RWPE2 (cell line): ENCODE data around the gene LRP4.

Experiments used
- ATAC-seq: fragments of 200-7000 bp; cut with Tn5 transposase; 3 replicates; pipeline ENCODE4 v1.9.1; 2021; ENCODE audit warnings: low read depth
- DNase-seq: peaks from one replicate; pipeline ENCODE4 v3.0.0-alpha.2; 2020; ENCODE audit warnings: low spot score
- H3K27ac ChIP-seq: fragments of 450-650 bp; 2 replicates; pipeline ENCODE4 v1.5.1; 2017; ENCODE audit warnings: mild to moderate bottlenecking; ENCODE audit not compliant: poor library complexity, severe bottlenecking
- H3K27me3 ChIP-seq: fragments of 250-450 bp; sonication (Bioruptor Pico); 2 replicates; pipeline ENCODE4 v1.5.1; 2021; ENCODE audit warnings: mild to moderate bottlenecking, moderate library complexity; ENCODE audit not compliant: insufficient read depth, poor library complexity, severe bottlenecking
- H3K36me3 ChIP-seq: fragments of 250-450 bp; sonication (Bioruptor Pico); 2 replicates; pipeline ENCODE4 v1.5.1; 2020; ENCODE audit warnings: low read depth, mild to moderate bottlenecking, moderate library complexity
- H3K4me1 ChIP-seq: fragments of 250-450 bp; sonication (Bioruptor Pico); 2 replicates; pipeline ENCODE4 v1.5.1; 2021; ENCODE audit warnings: mild to moderate bottlenecking, moderate library complexity; ENCODE audit not compliant: insufficient read depth, poor library complexity, severe bottlenecking
- H3K4me3 ChIP-seq: fragments of 250-450 bp; sonication (Bioruptor Pico); 2 replicates; pipeline ENCODE4 v1.5.1; 2021; ENCODE audit warnings: mild to moderate bottlenecking, moderate library complexity; ENCODE audit not compliant: severe bottlenecking
- H3K9me3 ChIP-seq: fragments of 250-450 bp; sonication (Bioruptor Pico); 2 replicates; pipeline ENCODE4 v1.5.1; 2021; ENCODE audit warnings: mild to moderate bottlenecking, moderate library complexity; ENCODE audit not compliant: severe bottlenecking
- TF ChIP-seq, protein P1 (sequence below): fragments of 450-650 bp; IDR thresholded peaks from one replicate; pipeline ENCODE4 v1.5.1; 2017; ENCODE audit warnings: mild to moderate bottlenecking, moderate library complexity; ENCODE audit not compliant: poor library complexity, severe bottlenecking

Gene LRP4

DNA sequence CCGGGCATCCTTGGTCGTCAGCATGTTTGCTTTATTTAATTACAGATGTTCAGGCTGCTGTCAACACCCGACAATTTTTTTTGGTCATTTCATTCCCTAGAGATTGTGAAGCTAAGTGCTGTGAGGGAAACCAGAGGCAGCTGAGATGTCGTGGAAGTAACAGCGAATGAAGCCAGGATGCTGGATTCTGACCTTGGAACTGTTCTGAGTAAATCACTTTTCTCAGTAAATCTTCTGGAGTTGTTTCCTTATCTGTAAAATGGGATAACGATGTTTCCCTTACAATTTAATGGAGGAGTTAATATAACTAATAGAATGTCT, 71.9 kb downstream of the LRP4 start:
- Histone ChIP-seq H3K27ac (peak overlapping the region; percentile 48), H3K4me1 (peaks cover 15% of the 10 kb centered on the region), H3K36me3 (peaks cover 8% of the 10 kb centered on the region; the same call in 1 of the 2 replicates), H3K4me3 (peak overlapping the region; percentile 99), H3K9me3 (no peaks in the 10 kb centered on the region), H3K27me3 (no peaks in the 10 kb centered on the region)
- TF ChIP-seq, protein P1, sequence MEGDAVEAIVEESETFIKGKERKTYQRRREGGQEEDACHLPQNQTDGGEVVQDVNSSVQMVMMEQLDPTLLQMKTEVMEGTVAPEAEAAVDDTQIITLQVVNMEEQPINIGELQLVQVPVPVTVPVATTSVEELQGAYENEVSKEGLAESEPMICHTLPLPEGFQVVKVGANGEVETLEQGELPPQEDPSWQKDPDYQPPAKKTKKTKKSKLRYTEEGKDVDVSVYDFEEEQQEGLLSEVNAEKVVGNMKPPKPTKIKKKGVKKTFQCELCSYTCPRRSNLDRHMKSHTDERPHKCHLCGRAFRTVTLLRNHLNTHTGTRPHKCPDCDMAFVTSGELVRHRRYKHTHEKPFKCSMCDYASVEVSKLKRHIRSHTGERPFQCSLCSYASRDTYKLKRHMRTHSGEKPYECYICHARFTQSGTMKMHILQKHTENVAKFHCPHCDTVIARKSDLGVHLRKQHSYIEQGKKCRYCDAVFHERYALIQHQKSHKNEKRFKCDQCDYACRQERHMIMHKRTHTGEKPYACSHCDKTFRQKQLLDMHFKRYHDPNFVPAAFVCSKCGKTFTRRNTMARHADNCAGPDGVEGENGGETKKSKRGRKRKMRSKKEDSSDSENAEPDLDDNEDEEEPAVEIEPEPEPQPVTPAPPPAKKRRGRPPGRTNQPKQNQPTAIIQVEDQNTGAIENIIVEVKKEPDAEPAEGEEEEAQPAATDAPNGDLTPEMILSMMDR: no peak
- no peak for DNase-seq
- peak; percentile 15; the same call in 2 of the 3 replicates for ATAC-seq

GRCh38 chr11:46845740-46846509, 72.4 kb downstream of the LRP4 start, which contains the start of gene CKAP5:
Gene CKAP5, minus strand, starts transcription at chr11:46846280. Its CDS starts 25,049 bp downstream, at chr11:46821231.
- no peaks in the 10 kb centered on the region for H3K9me3 ChIP-seq
- ATAC-seq (peak; percentile 95), DNase-seq (peak; percentile 88)
- H3K4me1 ChIP-seq: peaks cover 15% of the 10 kb centered on the region
- no peaks in the 10 kb centered on the region for H3K27me3 ChIP-seq
- TF ChIP-seq, protein P1: no peak
- H3K4me3 ChIP-seq: peak within 1 kb of the TSS; percentile 99
- peaks cover 11% of the 10 kb centered on the region; the same call in 1 of the 2 replicates for H3K36me3 ChIP-seq
- peak within 1 kb of the TSS; percentile 48 for H3K27ac ChIP-seq

DNA sequence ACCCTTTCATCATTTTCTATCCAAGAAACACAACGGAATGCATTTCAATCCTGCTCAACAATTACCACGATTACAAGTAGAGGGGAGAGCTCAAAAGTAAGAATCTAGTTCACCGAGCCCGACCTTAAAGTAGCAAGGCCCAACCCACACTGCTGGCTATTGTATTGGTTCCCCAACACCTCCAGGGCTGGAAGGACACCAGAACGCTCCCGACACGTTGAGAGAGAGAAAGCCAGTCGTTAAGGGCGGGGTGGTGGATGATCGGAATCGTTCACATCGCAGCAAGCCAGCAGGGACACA, 73.0 kb downstream of the LRP4 start:
- H3K27me3 ChIP-seq: no peaks in the 10 kb centered on the region
- H3K4me3 ChIP-seq: peak overlapping the region; percentile 99
- TF ChIP-seq, protein P1: no peak
- DNase-seq (no peak), ATAC-seq (peak; percentile 50)
- H3K27ac ChIP-seq: peak overlapping the region; percentile 48
- H3K36me3 ChIP-seq: peaks cover 16% of the 10 kb centered on the region; the same call in 1 of the 2 replicates
- H3K9me3 ChIP-seq: no peaks in the 10 kb centered on the region
- peaks cover 15% of the 10 kb centered on the region for H3K4me1 ChIP-seq

GRCh38 chr11:46840116-46840515, 78.2 kb downstream of the LRP4 start:
- DNase-seq: no peak
- H3K9me3 ChIP-seq: no peaks in the 10 kb centered on the region
- no peak overlapping the region for H3K4me3 ChIP-seq
- H3K36me3 ChIP-seq: peaks cover 37% of the 10 kb centered on the region
- H3K27ac ChIP-seq: no peak overlapping the region
- peaks cover 9% of the 10 kb centered on the region for H3K4me1 ChIP-seq
- no peaks in the 10 kb centered on the region for H3K27me3 ChIP-seq
- ATAC-seq: no peak
- TF ChIP-seq, protein P1: no peak

GRCh38 chr11:46838501-46838900, 79.8 kb downstream of the LRP4 start:
- DNase-seq: no peak
- peaks cover 41% of the 10 kb centered on the region for H3K36me3 ChIP-seq
- H3K27me3 ChIP-seq: no peaks in the 10 kb centered on the region
- TF ChIP-seq, protein P1: no peak
- H3K4me1 ChIP-seq: no peaks in the 10 kb centered on the region
- no peak for ATAC-seq
- H3K27ac ChIP-seq: no peak overlapping the region
- H3K4me3 ChIP-seq: no peak overlapping the region
- H3K9me3 ChIP-seq: no peaks in the 10 kb centered on the region
